Nephron (organoid): ENCODE data around the gene SLIT1.

Experiments
- H3K27ac Mint-ChIP-seq, 3 experiments: 2 replicates each; pipeline ENCODE4 v1.8.0; 2020; ENCODE audit warnings: mixed read lengths in 3 of 3, mild to moderate bottlenecking in 2 of 3, moderate library complexity in 1 of 3
- H3K27me3 Mint-ChIP-seq: 2 replicates; pipeline ENCODE4 v1.8.0; 2021; ENCODE audit warnings: low read depth, mild to moderate bottlenecking, moderate library complexity, mixed read lengths
- H3K36me3 Mint-ChIP-seq: 2 replicates; pipeline ENCODE4 v1.8.0; 2020; ENCODE audit warnings: low read depth, mixed read lengths
- H3K4me1 Mint-ChIP-seq: 2 replicates; pipeline ENCODE4 v1.8.0; 2020; ENCODE audit warnings: mixed read lengths
- H3K4me3 Mint-ChIP-seq, 3 experiments: 2 replicates each; pipeline ENCODE4 v1.8.0; 2020; ENCODE audit warnings: mild to moderate bottlenecking in 3 of 3, mixed read lengths in 3 of 3, moderate library complexity in 2 of 3
- H3K9me3 Mint-ChIP-seq: 2 replicates; pipeline ENCODE4 v1.8.0; 2020; ENCODE audit warnings: mixed read lengths
- TF ChIP-seq, protein P1 (sequence below), 3 experiments: fragments of 200-600 bp; sonication (generic); IDR thresholded peaks; one replicate each; pipeline ENCODE4 v1.5.0; 2021; ENCODE audit warnings: antibody characterized with exemption in 3 of 3; ENCODE audit not compliant: unreplicated experiment in 3 of 3

SLIT1 gene

DNA sequence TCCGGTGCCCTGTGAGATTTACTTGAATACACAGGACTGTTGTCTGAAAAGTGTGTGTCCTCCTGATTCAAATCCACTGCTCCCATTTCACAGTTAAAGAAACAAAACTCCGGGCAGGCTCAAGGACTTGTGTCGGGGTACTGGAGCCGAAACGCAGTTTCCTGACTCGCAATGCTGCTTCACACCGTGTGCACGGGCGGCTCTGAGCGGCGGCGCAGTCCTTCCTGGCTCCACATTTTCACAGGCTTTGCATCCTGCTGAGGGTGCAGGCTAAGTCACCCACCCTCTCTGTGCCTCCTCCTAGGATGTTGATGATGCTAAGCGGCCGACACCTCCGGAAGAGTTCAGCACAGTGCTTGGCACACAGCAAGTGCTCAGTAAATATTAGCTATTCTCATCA is 65.4 kb downstream of the SLIT1 start:
- H3K27ac Mint-ChIP-seq, result no peak overlapping the region

DNA sequence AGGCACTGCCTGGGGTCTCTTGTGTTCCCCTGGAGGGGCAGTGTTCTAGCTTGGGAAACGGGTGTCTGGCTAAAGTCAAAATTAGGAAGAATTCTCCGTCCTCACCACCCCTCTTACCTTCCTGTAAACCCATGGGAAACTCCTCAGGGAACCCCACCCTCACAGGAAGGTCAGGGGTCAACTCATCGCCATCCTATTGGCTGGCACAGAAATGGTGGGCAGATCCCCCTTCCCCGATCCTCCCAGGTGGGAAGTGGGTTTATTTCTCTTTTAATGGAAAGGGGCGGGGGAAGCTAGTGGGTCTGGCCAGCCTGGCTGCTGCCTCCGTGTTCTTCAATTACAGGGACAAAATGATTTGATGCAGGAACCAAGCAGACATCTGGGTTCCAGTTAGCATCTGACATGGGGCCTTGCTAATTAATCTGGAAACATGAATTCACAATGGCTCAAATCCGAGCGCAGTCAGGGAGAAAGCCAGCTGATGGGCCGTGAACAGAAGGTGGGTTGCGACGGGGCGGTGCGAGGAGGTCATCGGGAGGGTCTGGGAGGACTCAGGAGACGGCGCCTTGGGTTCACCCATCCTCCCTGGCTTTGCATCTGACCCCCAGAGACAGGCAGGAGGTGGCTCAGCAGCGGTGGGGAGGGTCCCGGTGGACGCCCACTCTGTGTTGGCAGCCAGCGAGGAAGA is 66.6 kb downstream of the SLIT1 start:
- Mint-ChIP-seq H3K4me3 (no peak overlapping the region), H3K27me3 (peaks cover 15% of the 10 kb centered on the region), H3K27ac (no peak overlapping the region), H3K36me3 (no peaks in the 10 kb centered on the region), H3K4me1 (no peaks in the 10 kb centered on the region), H3K9me3 (no peaks in the 10 kb centered on the region)
- TF ChIP-seq, protein P1, sequence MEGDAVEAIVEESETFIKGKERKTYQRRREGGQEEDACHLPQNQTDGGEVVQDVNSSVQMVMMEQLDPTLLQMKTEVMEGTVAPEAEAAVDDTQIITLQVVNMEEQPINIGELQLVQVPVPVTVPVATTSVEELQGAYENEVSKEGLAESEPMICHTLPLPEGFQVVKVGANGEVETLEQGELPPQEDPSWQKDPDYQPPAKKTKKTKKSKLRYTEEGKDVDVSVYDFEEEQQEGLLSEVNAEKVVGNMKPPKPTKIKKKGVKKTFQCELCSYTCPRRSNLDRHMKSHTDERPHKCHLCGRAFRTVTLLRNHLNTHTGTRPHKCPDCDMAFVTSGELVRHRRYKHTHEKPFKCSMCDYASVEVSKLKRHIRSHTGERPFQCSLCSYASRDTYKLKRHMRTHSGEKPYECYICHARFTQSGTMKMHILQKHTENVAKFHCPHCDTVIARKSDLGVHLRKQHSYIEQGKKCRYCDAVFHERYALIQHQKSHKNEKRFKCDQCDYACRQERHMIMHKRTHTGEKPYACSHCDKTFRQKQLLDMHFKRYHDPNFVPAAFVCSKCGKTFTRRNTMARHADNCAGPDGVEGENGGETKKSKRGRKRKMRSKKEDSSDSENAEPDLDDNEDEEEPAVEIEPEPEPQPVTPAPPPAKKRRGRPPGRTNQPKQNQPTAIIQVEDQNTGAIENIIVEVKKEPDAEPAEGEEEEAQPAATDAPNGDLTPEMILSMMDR (IDR thresholded peaks at IDR 0.05; ENCODE audit: unreplicated experiment in 3 of 3), result no peak

More for the DNA sequence above, 65.4 kb downstream of the SLIT1 start:
- TF ChIP-seq, protein P1 (IDR thresholded peaks at IDR 0.05; ENCODE audit: unreplicated experiment in 3 of 3), result no peak
- peaks cover 15% of the 10 kb centered on the region for H3K27me3 Mint-ChIP-seq
- H3K4me3 Mint-ChIP-seq, result no peak overlapping the region
- H3K36me3 Mint-ChIP-seq, result no peaks in the 10 kb centered on the region
- H3K4me1 Mint-ChIP-seq, result no peaks in the 10 kb centered on the region
- H3K9me3 Mint-ChIP-seq, result no peaks in the 10 kb centered on the region

DNA sequence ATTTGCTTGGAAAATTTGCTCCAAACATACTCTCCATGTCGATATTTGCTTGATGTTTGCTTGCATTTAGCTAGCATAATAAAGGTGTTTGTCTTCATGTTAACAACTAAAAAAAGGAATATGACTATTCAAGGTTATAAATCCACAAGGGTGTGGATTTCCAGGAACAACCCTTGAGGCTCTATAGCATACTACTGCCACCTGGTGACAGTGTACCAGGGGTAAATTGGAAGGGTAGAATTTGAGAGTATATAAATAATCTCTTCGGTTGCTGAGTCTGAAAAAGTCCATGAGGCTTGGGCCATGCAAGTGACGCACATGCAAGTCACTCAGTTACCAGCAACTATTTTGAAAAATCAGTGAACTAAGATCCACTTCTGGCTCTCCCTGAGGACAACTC is 68.4 kb downstream of the SLIT1 start:
- H3K4me1 Mint-ChIP-seq, result no peaks in the 10 kb centered on the region
- H3K36me3 Mint-ChIP-seq, result no peaks in the 10 kb centered on the region
- TF ChIP-seq, protein P1 (IDR thresholded peaks at IDR 0.05; ENCODE audit: unreplicated experiment in 3 of 3), result no peak
- no peak overlapping the region for H3K27ac Mint-ChIP-seq
- peaks cover 10% of the 10 kb centered on the region for H3K27me3 Mint-ChIP-seq
- H3K4me3 Mint-ChIP-seq, result no peak overlapping the region
- no peaks in the 10 kb centered on the region for H3K9me3 Mint-ChIP-seq

DNA sequence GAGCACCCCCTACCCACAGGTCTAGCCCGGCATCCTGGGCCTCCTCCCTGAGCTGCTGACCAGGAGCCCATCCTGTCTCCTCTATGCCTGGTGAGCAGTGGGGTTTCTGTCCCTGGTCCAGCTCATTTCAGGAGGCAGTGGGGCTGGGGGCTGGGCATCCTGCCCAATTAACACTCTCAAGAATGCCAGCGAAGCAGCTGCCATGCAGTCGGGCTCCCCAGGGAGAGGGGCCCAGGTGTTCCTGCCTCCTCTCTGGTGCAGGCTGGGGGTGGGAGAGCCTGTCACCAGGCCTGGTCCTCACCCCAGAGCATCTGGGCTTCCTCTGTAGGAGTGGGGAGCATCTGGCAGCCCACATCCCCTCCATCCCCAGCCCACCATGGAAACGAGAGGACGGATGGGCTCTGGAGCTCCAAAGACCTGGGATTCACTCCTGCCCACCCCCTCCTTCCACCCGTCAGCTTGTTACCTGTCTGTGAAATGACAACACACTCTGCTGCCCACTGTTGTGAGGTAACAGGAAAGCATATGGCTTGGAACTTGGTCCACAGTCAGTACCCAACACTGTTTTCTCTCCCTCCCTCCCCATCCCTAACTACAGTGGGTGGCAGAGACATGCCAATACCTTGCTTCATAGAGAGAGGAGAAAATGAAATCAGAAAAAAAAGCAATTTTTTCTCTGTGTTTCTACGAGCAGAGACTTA is 69.1 kb downstream of the SLIT1 start:
- H3K9me3 Mint-ChIP-seq, result no peaks in the 10 kb centered on the region
- H3K4me3 Mint-ChIP-seq, result no peak overlapping the region
- H3K36me3 Mint-ChIP-seq, result no peaks in the 10 kb centered on the region
- peaks cover 13% of the 10 kb centered on the region for H3K27me3 Mint-ChIP-seq
- TF ChIP-seq, protein P1 (IDR thresholded peaks at IDR 0.05; ENCODE audit: unreplicated experiment in 3 of 3), result no peak
- H3K27ac Mint-ChIP-seq, result no peak overlapping the region
- H3K4me1 Mint-ChIP-seq, result no peaks in the 10 kb centered on the region

DNA sequence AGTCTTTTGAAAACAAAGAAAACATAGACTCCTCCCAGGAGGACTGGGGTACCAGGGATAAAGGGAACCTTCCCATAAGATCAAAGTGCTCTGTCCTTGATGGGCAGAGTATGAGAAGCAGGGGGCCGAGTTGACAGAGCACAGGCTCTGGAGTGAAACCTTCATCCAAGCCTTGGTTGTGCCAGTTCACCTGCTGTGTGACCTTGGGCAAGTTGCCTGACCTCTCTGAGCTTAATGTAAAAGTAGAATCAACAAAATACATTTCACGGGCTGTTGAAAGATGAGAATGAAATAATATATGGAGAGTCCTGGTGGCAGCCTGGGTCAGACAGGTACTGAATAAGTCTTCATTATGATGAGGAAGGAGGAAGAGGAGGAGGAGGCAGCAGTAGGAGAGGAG is 69.9 kb downstream of the SLIT1 start:
- Mint-ChIP-seq H3K9me3 (no peaks in the 10 kb centered on the region), H3K4me3 (no peak overlapping the region), H3K27ac (no peak overlapping the region), H3K27me3 (peaks cover 14% of the 10 kb centered on the region), H3K4me1 (no peaks in the 10 kb centered on the region), H3K36me3 (no peaks in the 10 kb centered on the region)
- TF ChIP-seq, protein P1 (IDR thresholded peaks at IDR 0.05; ENCODE audit: unreplicated experiment in 3 of 3), result no peak

DNA sequence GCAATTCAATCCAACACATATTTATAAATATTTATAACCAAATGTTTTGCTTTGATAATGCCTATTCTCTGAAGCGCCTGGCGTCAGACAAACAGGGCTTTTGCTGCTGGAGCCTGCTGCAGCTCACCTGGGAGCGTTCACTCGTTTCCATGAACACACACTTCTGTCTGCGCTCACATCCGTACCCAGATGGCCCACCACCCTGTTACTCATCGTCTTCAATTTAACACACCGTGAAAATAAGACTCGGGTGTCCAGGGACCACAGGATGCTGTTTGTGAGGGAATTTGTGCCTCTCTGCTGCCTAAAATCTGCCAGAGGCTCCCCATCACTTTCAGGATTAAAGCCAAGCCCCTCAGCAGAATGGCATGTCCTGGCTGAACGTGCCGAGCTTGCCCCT is 74.1 kb downstream of the SLIT1 start:
- Mint-ChIP-seq H3K9me3 (no peaks in the 10 kb centered on the region), H3K27ac (no peak overlapping the region), H3K4me1 (no peaks in the 10 kb centered on the region), H3K4me3 (no peak overlapping the region), H3K36me3 (no peaks in the 10 kb centered on the region), H3K27me3 (peaks cover 21% of the 10 kb centered on the region)
- TF ChIP-seq, protein P1 (IDR thresholded peaks at IDR 0.05; ENCODE audit: unreplicated experiment in 3 of 3), result no peak
